Measurements from ENCODE around the gene ITIH4.

The ITIH4 gene

GRCh38 chr3:52817860-52818259, 12.6 kb downstream of the ITIH4 start:
- TF ChIP-seq, protein P1, sequence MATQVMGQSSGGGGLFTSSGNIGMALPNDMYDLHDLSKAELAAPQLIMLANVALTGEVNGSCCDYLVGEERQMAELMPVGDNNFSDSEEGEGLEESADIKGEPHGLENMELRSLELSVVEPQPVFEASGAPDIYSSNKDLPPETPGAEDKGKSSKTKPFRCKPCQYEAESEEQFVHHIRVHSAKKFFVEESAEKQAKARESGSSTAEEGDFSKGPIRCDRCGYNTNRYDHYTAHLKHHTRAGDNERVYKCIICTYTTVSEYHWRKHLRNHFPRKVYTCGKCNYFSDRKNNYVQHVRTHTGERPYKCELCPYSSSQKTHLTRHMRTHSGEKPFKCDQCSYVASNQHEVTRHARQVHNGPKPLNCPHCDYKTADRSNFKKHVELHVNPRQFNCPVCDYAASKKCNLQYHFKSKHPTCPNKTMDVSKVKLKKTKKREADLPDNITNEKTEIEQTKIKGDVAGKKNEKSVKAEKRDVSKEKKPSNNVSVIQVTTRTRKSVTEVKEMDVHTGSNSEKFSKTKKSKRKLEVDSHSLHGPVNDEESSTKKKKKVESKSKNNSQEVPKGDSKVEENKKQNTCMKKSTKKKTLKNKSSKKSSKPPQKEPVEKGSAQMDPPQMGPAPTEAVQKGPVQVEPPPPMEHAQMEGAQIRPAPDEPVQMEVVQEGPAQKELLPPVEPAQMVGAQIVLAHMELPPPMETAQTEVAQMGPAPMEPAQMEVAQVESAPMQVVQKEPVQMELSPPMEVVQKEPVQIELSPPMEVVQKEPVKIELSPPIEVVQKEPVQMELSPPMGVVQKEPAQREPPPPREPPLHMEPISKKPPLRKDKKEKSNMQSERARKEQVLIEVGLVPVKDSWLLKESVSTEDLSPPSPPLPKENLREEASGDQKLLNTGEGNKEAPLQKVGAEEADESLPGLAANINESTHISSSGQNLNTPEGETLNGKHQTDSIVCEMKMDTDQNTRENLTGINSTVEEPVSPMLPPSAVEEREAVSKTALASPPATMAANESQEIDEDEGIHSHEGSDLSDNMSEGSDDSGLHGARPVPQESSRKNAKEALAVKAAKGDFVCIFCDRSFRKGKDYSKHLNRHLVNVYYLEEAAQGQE (IDR thresholded peaks at IDR 0.05; ENCODE audit: low read depth), result no peak
- TF ChIP-seq, protein P2, sequence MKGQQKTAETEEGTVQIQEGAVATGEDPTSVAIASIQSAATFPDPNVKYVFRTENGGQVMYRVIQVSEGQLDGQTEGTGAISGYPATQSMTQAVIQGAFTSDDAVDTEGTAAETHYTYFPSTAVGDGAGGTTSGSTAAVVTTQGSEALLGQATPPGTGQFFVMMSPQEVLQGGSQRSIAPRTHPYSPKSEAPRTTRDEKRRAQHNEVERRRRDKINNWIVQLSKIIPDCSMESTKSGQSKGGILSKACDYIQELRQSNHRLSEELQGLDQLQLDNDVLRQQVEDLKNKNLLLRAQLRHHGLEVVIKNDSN (IDR thresholded peaks at IDR 0.05), result no peak
- TF ChIP-seq RAD21 (IDR thresholded peaks at IDR 0.05; ENCODE audit: low read depth) (no peak), EGR1 (IDR thresholded peaks at IDR 0.05) (no peak), ZBTB7A (IDR thresholded peaks at IDR 0.05; ENCODE audit: low read depth) (no peak), CREB1 (IDR thresholded peaks at IDR 0.05; ENCODE audit: low read depth) (no peak), EP300 (IDR thresholded peaks at IDR 0.05; ENCODE audit: borderline replicate concordance) (no peak), TEAD4 (IDR thresholded peaks at IDR 0.05) (no peak)

- TF ChIP-seq CREB1 (IDR thresholded peaks at IDR 0.05; ENCODE audit: low read depth) (no peak), NFIC (IDR thresholded peaks at IDR 0.05) (no peak), YY1 (IDR thresholded peaks at IDR 0.05; ENCODE audit: low read depth) (no peak), CEBPB (IDR thresholded peaks at IDR 0.05) (no peak), RAD21 (IDR thresholded peaks at IDR 0.05; ENCODE audit: low read depth) (no peak), TAF1 (IDR thresholded peaks at IDR 0.05; ENCODE audit: low read depth) (no peak), EGR1 (IDR thresholded peaks at IDR 0.05) (no peak), MAX (IDR thresholded peaks at IDR 0.05) (no peak), FOXM1 (IDR thresholded peaks at IDR 0.05; ENCODE audit: borderline replicate concordance, low read depth) (no peak), ZBTB7A (IDR thresholded peaks at IDR 0.05; ENCODE audit: low read depth) (no peak), TCF12 (IDR thresholded peaks at IDR 0.05; ENCODE audit: low read depth) (no peak), EP300 (IDR thresholded peaks at IDR 0.05; ENCODE audit: borderline replicate concordance) (no peak), TEAD4 (IDR thresholded peaks at IDR 0.05) (no peak)
- TF ChIP-seq, protein P1 (IDR thresholded peaks at IDR 0.05; ENCODE audit: low read depth), result no peak
- TF ChIP-seq, protein P2 (IDR thresholded peaks at IDR 0.05), result no peak
These were observed 13.3 kb downstream of the ITIH4 start for GRCh38 chr3:52817221-52817620.

DNA sequence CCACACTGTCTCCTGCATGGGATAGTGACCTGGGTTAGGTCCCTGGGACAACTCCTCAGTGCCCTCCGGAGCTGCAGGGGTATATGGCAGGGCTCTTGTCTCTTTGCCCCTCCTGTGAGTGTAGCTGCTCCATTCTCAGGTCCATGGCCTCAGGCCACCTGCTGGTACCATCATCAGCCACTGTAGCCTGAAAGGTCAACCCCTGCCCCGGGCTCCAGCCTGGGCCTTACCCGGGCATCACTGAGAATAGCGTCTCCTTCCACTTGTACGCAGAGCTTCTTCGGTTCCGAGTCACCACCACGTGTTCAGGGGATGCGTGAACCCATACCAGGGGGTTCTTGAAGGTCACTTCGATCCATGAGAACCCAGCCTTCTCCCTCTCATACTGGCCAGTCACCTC, 13.8 kb downstream of the ITIH4 start:
- TF ChIP-seq MAX (IDR thresholded peaks at IDR 0.05) (no peak), EGR1 (IDR thresholded peaks at IDR 0.05) (no peak), CREB1 (IDR thresholded peaks at IDR 0.05; ENCODE audit: low read depth) (no peak), TCF12 (IDR thresholded peaks at IDR 0.05; ENCODE audit: low read depth) (no peak), YY1 (IDR thresholded peaks at IDR 0.05; ENCODE audit: low read depth) (no peak), NFIC (IDR thresholded peaks at IDR 0.05) (no peak), CEBPB (IDR thresholded peaks at IDR 0.05) (no peak), TEAD4 (IDR thresholded peaks at IDR 0.05) (no peak), TAF1 (IDR thresholded peaks at IDR 0.05; ENCODE audit: low read depth) (no peak), FOXM1 (IDR thresholded peaks at IDR 0.05; ENCODE audit: borderline replicate concordance, low read depth) (no peak), EP300 (IDR thresholded peaks at IDR 0.05; ENCODE audit: borderline replicate concordance) (no peak), ZBTB7A (IDR thresholded peaks at IDR 0.05; ENCODE audit: low read depth) (no peak), RAD21 (IDR thresholded peaks at IDR 0.05; ENCODE audit: low read depth) (no peak)
- TF ChIP-seq, protein P1 (IDR thresholded peaks at IDR 0.05; ENCODE audit: low read depth), result no peak
- TF ChIP-seq, protein P2 (IDR thresholded peaks at IDR 0.05), result no peak

- TF ChIP-seq EP300 (IDR thresholded peaks at IDR 0.05; ENCODE audit: borderline replicate concordance) (no peak), EGR1 (IDR thresholded peaks at IDR 0.05) (no peak)
These were observed 14.3 kb downstream of the ITIH4 start for GRCh38 chr3:52816199-52816598.

All from Ishikawa (cell line).